Choroid plexus epithelial cell (primary cell): ENCODE measurements around the gene NPPC.
"Not testable (repeated sequence)": the region's sequence is repeated elsewhere in the genome, so short reads cannot be mapped to it uniquely, and the experiment has no call there.

Source experiments
- DNase-seq: peaks from one replicate; pipeline ENCODE4 v3.0.0-alpha.2; 2010; ENCODE audit warnings: low read depth
- H3K4me3 ChIP-seq: 2 replicates; pipeline ENCODE4 v1.5.1; 2011; ENCODE audit warnings: low read depth, mild to moderate bottlenecking, control low read depth, low read length, moderate library complexity
- CTCF ChIP-seq: conservative IDR thresholded peaks from 2 replicates; pipeline ENCODE4 v1.5.1; 2011; ENCODE audit warnings: low read depth, mild to moderate bottlenecking, control low read depth, inconsistent platforms, low read length, moderate library complexity

The NPPC gene

DNA sequence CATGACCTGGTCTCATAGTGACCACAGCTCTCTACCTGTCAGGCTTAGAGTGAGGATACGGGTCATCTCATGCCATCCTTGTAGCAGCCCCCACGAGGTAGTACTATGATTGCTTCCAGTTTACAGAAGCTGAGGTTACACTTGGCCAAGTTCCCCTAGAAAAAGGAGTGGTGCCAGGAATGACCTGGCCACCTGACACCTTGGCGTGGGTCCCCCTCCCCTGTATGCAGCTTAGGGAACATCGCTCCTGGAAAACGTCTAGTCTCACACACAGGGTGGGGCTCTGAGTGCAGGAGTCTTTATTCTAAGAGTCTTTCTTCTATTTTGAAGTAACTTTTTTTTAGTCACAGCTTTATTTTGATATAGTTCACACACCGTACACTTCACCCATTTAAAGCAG is 14.8 kb downstream of the NPPC start:
- no peak for TF ChIP-seq CTCF

DNA sequence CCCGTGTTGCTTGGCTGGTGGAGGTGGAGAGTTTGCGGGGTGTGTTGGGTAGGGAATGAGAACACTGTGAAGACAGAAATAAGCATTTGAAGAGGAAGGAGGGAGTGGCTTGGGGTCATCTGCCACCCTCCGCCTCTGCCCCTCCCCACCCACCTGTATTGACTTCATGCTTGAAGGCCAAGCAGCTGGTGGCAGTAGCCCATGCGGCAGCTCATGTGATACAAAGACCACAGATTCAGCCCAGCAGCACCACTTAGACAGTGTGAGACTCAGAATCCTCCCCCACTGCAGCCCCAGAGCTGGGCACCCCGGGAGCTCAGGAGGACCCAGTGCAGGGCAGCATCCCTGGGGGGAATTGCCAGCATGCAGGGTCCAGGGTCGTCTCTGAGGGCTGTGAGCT is 15.4 kb downstream of the NPPC start:
- TF ChIP-seq CTCF = no peak
- DNase-seq = no peak
- no peak overlapping the region for H3K4me3 ChIP-seq

More for the DNA sequence above, 14.8 kb downstream of the NPPC start:
- DNase-seq = no peak
- H3K4me3 ChIP-seq = no peak overlapping the region

DNA sequence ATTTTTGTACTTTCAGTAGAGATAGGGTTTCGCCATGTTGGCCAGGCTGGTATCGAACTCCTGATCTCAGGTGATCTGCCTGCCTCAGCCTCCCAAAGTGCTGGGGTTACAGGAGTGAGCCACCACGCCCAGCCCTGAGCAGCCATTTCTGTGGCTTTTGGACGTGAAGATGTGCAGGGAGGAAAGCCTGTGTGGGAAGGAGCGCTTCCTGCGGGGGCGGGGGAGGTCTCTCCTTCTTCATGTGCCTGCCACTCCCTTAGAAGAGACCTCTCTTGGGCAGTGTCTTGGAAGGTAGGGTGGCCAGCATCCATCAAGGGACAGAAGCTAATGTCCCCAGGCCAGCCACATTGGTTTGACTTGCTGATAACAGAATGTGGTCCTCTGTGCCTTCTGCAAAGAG is 16.0 kb downstream of the NPPC start:
- not testable (repeated sequence) for DNase-seq, H3K4me3 ChIP-seq

DNA sequence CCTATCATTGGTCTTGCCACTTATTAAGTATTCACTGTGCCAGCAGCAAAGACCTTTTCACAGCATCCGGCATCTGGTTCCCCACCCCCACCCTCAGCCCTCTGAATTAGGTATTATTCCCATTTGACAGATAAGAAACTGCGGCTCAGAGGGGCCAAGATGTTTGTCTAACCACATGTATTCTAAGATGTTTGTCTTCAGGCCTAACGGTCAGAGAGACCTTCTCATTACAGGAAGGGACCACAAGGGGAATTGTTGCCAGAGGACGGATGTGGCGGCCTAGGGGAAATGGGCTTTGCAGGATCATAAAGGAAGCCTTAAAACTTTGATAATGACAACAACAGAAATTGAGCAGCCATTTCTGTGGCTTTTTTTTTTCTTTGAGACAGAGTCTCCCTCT is 16.6 kb downstream of the NPPC start:
- no peak for DNase-seq
- H3K4me3 ChIP-seq = no peak overlapping the region
- no peak for TF ChIP-seq CTCF

DNA sequence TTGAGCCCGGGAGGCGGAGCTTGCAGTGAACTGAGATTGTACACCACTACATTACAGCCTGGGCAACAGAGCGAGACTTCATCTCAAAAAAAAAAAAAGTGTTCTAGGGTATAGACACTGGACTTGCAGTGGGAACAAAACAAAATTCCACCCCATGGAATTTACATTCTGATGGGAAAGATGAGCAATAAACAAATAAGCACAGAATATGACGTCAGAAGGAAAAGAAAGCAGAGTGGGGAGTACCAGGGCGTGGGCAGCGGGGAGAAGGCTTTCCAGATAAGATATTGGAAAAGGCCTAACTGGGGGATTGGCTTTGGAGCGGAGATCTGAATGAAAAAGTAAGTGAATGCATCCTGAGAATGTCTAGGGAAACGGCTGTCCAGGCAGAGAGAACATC is 17.6 kb downstream of the NPPC start:
- TF ChIP-seq CTCF = no peak
- no peak for DNase-seq
- no peak overlapping the region for H3K4me3 ChIP-seq

DNA sequence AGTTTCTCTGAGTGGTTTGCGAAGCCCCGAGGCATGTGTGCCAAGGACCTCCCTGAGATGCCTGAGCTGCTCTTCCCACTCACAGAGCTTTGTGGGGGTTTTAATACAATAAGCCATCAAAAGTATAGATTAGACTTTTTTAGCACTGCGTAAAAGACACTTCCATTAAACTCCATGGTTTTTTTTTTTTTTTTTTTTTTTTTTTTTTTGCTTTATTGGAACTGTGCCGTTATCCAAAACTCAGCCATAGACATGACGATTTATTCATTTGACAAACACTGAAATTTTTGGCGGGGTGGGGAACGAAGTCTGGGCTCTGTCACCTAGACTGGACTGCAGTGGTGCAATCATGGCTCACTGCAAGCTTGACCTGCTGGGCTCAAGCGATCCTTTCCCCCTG is 18.4 kb downstream of the NPPC start:
- no peak overlapping the region for H3K4me3 ChIP-seq
- no peak for TF ChIP-seq CTCF
- DNase-seq = no peak

DNA sequence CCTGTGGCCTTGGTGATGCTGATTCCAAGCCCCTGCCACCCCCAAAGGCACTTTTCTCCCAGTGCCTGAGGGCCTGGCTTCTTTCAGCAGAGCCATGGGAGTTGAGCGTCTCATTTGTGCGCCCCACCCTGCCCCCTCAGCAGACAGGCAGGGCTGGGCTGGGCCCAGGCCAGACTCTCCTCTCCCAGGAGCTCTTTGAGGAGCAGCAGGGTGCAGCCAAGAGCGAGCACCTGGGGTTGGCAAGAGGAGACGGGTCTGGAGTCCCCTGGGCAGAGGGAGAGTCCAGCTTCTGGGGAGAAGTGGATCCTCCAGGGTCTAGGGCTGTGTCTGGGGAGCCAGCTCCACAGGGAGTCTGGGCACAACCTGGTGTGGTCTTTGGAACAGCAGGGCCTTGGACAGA is 21.2 kb downstream of the NPPC start:
- no peak for DNase-seq
- no peak overlapping the region for H3K4me3 ChIP-seq
- no peak for TF ChIP-seq CTCF

DNA sequence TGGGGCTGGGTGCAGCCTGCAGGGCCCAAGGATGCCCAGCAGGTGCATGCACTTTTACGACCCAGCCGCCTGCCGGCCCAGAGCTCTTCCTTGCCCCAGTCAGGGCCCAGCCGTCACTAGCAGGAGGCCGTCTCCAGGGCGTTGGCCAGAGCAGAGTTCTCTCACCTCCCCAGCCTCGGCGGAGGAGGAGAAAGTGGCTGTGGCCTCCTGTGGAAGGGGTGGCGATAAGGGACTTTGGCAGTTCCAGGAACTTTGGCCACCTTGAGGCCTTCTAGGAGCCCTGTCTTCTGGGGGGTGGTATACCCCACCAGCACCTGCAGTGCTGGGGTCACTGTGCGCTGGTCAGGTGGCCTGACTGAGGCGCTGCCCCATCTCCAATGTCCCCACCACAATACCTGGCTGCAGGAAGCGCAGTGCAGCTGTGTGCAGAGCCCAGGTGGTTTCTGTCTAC is 22.0 kb downstream of the NPPC start:
- no peak for DNase-seq

More for the DNA sequence above, 22.0 kb downstream of the NPPC start:
- TF ChIP-seq CTCF = no peak
- no peak overlapping the region for H3K4me3 ChIP-seq
